HepG2 (cell line): ENCODE data around the gene SCRN3. TPM values are rescaled to one million over a fixed set of nuclear protein-coding genes. Genes with fewer than 3 reads are reported as not detected.

Experiments
- DMAP1 ChIP-seq: IDR thresholded peaks from 2 replicates; pipeline ENCODE4 v1.6.1; 2016
- FIP1L1 ChIP-seq: fragments of 200-400 bp; formaldehyde crosslinking; IDR thresholded peaks from 2 replicates; pipeline ENCODE4 v1.6.1; 2018; ENCODE audit warnings: low read depth, mild to moderate bottlenecking, low read length, moderate library complexity, borderline replicate concordance; ENCODE audit not compliant: insufficient read depth
- HDAC2 ChIP-seq: sonication (generic); formaldehyde crosslinking; IDR thresholded peaks from 2 replicates; pipeline ENCODE4 v1.4.0; 2020; ENCODE audit warnings: missing genetic modification reagents
- HMG20B ChIP-seq: conservative IDR thresholded peaks from 2 replicates; pipeline ENCODE4 v1.6.1; 2016; ENCODE audit warnings: missing genetic modification reagents, missing compliant biosample characterization
- HOXA5 ChIP-seq: sonication (generic); formaldehyde crosslinking; IDR thresholded peaks from 2 replicates; pipeline ENCODE4 v1.4.0; 2020; ENCODE audit warnings: missing genetic modification reagents
- POLR2A ChIP-seq, 2 experiments: IDR thresholded peaks; 2 replicates each; pipeline ENCODE4 v1.6.1; 2011; ENCODE audit warnings: low read depth in 2 of 2, low read length in 2 of 2, mild to moderate bottlenecking in 1 of 2, moderate library complexity in 1 of 2; ENCODE audit not compliant: insufficient read depth in 1 of 2
- SCMH1 ChIP-seq: sonication (generic); formaldehyde crosslinking; IDR thresholded peaks from 2 replicates; pipeline ENCODE4 v1.9.0; 2021; ENCODE audit warnings: missing genetic modification reagents, mild to moderate bottlenecking, borderline replicate concordance
- TCF7L2 ChIP-seq: IDR thresholded peaks from 2 replicates; pipeline ENCODE4 v1.6.1; 2011; ENCODE audit warnings: mild to moderate bottlenecking, low read depth, low read length, moderate library complexity
- TEAD2 ChIP-seq: sonication (generic); formaldehyde crosslinking; IDR thresholded peaks from 2 replicates; pipeline ENCODE4 v1.9.0; 2021; ENCODE audit warnings: missing genetic modification reagents
- ZNF326 ChIP-seq: sonication (generic); formaldehyde crosslinking; IDR thresholded peaks from 2 replicates; pipeline ENCODE4 v1.4.0; 2020; ENCODE audit warnings: missing genetic modification reagents, borderline replicate concordance
- ZNF431 ChIP-seq: sonication (generic); formaldehyde crosslinking; IDR thresholded peaks from 2 replicates; pipeline ENCODE4 v1.9.0; 2022; ENCODE audit warnings: missing genetic modification reagents, low read depth, mild to moderate bottlenecking, borderline replicate concordance
- ZNF782 ChIP-seq: sonication (generic); formaldehyde crosslinking; IDR thresholded peaks from 2 replicates; pipeline ENCODE4 v1.4.0; 2020; ENCODE audit warnings: missing genetic modification reagents, mild to moderate bottlenecking, borderline replicate concordance
- ZNF878 ChIP-seq: sonication (generic); formaldehyde crosslinking; IDR thresholded peaks from 2 replicates; pipeline ENCODE4 v1.8.1; 2023; ENCODE audit warnings: mild to moderate bottlenecking, missing genetic modification reagents, moderate library complexity
- polyA plus RNA-seq, 8 experiments: library from polyadenylated mRNA; depleted of rRNA in 3 of 8; stranded (reverse) in 7 of 8; unstranded in 1 of 8; fragments of >200 nt; fragmentation: Illumina TruSeq in 4 of 8; extraction: Trizol in 4 of 8; gene quantifications; 2 replicates each; pipeline versions ENCODE4 v1.2.1 to v1.2.3, GENCODE V29; 2011 to 2016; ENCODE audit warnings: low read depth in 4 of 8, missing spikeins in 1 of 8, mixed read lengths in 1 of 8; ENCODE audit not compliant: insufficient read depth in 1 of 8
- total RNA-seq, 5 experiments: library from RNA; depleted of rRNA; stranded (reverse); fragments of >200 nt; fragmentation: Illumina TruSeq; extraction: Trizol; gene quantifications; 2 replicates each; pipeline ENCODE4 v1.2.3, GENCODE V29; 2016; ENCODE audit warnings: low read depth in 1 of 5
- TF ChIP-seq, protein P1 (sequence below): sonication (generic); formaldehyde crosslinking; IDR thresholded peaks from 2 replicates; pipeline ENCODE4 v1.4.0; 2020; ENCODE audit warnings: missing genetic modification reagents
- TF ChIP-seq, protein P2 (sequence below): sonication (generic); formaldehyde crosslinking; IDR thresholded peaks from 2 replicates; pipeline ENCODE4 v1.9.0; 2021; ENCODE audit warnings: missing genetic modification reagents, borderline replicate concordance
- TF ChIP-seq, protein P3 (sequence below): sonication (generic); formaldehyde crosslinking; conservative IDR thresholded peaks from 2 replicates; pipeline ENCODE4 v1.4.0; 2020; ENCODE audit warnings: mild to moderate bottlenecking, missing genetic modification reagents, moderate library complexity
- TF ChIP-seq, protein P4 (sequence below): sonication (generic); formaldehyde crosslinking; IDR thresholded peaks from 2 replicates; pipeline ENCODE4 v1.4.0; 2020; ENCODE audit warnings: missing genetic modification reagents

SCRN3 gene
- total and polyA plus RNA-seq, 2 of the 13 experiments (the other 11 are each of a cell fraction or from before 2014, with no cell fraction given): 6.6 to 11.3 TPM

DNA sequence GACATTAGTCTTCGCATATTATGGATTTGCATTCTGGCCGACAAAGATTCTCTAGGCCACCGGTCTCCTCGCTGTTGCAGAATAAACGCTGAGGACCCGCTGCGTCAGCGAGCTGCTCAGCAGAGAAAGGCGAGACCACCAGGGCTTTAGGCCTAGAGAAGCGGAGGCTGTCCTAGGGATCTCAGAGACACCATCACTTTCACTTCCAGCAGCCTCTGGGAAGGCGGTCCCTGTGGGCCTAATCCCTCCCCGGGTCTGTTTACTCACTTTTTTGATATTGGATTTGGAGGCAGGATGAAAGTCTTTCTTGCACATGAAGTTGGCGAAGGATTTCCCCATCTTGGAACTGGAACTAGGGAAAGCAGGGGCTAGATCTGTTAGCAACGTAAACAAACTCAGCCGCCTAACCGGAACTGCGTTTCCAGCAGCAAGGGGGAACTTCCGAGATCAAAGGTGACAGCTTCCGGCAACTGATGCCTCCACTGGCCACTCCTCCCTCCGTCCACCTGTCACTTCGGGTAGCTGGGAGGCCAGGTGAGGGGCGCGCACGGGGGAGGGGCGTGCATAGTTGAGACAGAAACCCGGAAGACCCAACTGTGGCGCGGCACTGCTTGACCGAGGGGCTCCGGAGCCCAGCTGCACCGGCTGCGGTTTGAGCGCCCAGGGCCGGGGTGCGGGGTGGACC, at the start of gene SCRN3 (continued):
- TF ChIP-seq, protein P1, sequence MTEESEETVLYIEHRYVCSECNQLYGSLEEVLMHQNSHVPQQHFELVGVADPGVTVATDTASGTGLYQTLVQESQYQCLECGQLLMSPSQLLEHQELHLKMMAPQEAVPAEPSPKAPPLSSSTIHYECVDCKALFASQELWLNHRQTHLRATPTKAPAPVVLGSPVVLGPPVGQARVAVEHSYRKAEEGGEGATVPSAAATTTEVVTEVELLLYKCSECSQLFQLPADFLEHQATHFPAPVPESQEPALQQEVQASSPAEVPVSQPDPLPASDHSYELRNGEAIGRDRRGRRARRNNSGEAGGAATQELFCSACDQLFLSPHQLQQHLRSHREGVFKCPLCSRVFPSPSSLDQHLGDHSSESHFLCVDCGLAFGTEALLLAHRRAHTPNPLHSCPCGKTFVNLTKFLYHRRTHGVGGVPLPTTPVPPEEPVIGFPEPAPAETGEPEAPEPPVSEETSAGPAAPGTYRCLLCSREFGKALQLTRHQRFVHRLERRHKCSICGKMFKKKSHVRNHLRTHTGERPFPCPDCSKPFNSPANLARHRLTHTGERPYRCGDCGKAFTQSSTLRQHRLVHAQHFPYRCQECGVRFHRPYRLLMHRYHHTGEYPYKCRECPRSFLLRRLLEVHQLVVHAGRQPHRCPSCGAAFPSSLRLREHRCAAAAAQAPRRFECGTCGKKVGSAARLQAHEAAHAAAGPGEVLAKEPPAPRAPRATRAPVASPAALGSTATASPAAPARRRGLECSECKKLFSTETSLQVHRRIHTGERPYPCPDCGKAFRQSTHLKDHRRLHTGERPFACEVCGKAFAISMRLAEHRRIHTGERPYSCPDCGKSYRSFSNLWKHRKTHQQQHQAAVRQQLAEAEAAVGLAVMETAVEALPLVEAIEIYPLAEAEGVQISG (CRISPR knock-in tag): peak; percentile 93
- TF ChIP-seq, protein P2, sequence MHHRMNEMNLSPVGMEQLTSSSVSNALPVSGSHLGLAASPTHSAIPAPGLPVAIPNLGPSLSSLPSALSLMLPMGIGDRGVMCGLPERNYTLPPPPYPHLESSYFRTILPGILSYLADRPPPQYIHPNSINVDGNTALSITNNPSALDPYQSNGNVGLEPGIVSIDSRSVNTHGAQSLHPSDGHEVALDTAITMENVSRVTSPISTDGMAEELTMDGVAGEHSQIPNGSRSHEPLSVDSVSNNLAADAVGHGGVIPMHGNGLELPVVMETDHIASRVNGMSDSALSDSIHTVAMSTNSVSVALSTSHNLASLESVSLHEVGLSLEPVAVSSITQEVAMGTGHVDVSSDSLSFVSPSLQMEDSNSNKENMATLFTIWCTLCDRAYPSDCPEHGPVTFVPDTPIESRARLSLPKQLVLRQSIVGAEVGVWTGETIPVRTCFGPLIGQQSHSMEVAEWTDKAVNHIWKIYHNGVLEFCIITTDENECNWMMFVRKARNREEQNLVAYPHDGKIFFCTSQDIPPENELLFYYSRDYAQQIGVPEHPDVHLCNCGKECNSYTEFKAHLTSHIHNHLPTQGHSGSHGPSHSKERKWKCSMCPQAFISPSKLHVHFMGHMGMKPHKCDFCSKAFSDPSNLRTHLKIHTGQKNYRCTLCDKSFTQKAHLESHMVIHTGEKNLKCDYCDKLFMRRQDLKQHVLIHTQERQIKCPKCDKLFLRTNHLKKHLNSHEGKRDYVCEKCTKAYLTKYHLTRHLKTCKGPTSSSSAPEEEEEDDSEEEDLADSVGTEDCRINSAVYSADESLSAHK: no peak
- TF ChIP-seq, protein P3, sequence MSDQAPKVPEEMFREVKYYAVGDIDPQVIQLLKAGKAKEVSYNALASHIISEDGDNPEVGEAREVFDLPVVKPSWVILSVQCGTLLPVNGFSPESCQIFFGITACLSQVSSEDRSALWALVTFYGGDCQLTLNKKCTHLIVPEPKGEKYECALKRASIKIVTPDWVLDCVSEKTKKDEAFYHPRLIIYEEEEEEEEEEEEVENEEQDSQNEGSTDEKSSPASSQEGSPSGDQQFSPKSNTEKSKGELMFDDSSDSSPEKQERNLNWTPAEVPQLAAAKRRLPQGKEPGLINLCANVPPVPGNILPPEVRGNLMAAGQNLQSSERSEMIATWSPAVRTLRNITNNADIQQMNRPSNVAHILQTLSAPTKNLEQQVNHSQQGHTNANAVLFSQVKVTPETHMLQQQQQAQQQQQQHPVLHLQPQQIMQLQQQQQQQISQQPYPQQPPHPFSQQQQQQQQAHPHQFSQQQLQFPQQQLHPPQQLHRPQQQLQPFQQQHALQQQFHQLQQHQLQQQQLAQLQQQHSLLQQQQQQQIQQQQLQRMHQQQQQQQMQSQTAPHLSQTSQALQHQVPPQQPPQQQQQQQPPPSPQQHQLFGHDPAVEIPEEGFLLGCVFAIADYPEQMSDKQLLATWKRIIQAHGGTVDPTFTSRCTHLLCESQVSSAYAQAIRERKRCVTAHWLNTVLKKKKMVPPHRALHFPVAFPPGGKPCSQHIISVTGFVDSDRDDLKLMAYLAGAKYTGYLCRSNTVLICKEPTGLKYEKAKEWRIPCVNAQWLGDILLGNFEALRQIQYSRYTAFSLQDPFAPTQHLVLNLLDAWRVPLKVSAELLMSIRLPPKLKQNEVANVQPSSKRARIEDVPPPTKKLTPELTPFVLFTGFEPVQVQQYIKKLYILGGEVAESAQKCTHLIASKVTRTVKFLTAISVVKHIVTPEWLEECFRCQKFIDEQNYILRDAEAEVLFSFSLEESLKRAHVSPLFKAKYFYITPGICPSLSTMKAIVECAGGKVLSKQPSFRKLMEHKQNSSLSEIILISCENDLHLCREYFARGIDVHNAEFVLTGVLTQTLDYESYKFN (CRISPR knock-in tag): peak; percentile 68
- TF ChIP-seq POLR2A (IDR thresholded peaks at IDR 0.05; ENCODE audit: insufficient read depth in 1 of 2, low read depth in 2 of 2, low read length in 2 of 2) (peak; percentile 82 to 92), HOXA5 (CRISPR knock-in tag) (no peak; the same call in none of the 2 replicates), FIP1L1 (no peak), ZNF431 (no peak; the same call in 1 of the 2 replicates), HDAC2 (CRISPR knock-in tag) (peak; percentile 73), DMAP1 (CRISPR knock-in tag) (peak; percentile 87), HMG20B (no peak), ZNF878 (peak; percentile 63; the same call in 1 of the 2 replicates), ZNF326 (CRISPR knock-in tag) (no peak), TCF7L2 (no peak), ZNF782 (CRISPR knock-in tag) (peak; percentile 72; the same call in 1 of the 2 replicates), SCMH1 (CRISPR knock-in tag) (no peak), TEAD2 (CRISPR knock-in tag) (no peak)
- TF ChIP-seq, protein P4, sequence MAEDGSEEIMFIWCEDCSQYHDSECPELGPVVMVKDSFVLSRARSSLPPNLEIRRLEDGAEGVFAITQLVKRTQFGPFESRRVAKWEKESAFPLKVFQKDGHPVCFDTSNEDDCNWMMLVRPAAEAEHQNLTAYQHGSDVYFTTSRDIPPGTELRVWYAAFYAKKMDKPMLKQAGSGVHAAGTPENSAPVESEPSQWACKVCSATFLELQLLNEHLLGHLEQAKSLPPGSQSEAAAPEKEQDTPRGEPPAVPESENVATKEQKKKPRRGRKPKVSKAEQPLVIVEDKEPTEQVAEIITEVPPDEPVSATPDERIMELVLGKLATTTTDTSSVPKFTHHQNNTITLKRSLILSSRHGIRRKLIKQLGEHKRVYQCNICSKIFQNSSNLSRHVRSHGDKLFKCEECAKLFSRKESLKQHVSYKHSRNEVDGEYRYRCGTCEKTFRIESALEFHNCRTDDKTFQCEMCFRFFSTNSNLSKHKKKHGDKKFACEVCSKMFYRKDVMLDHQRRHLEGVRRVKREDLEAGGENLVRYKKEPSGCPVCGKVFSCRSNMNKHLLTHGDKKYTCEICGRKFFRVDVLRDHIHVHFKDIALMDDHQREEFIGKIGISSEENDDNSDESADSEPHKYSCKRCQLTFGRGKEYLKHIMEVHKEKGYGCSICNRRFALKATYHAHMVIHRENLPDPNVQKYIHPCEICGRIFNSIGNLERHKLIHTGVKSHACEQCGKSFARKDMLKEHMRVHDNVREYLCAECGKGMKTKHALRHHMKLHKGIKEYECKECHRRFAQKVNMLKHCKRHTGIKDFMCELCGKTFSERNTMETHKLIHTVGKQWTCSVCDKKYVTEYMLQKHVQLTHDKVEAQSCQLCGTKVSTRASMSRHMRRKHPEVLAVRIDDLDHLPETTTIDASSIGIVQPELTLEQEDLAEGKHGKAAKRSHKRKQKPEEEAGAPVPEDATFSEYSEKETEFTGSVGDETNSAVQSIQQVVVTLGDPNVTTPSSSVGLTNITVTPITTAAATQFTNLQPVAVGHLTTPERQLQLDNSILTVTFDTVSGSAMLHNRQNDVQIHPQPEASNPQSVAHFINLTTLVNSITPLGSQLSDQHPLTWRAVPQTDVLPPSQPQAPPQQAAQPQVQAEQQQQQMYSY (CRISPR knock-in tag): no peak
